Measurements from ENCODE around the gene LTBP1. TPM values are rescaled to one million over a fixed set of nuclear protein-coding genes. Genes with fewer than 3 reads are reported as not detected.
"Not testable (repeated sequence)": the region's sequence is repeated elsewhere in the genome, so short reads cannot be mapped to it uniquely, and the experiment has no call there.

LTBP1 gene
- total RNA-seq, 1 donor from 2014 or later: 43.9 TPM

GRCh38 chr2:32960647-32961403, 14.1 kb downstream of the LTBP1 start:
- no peak overlapping the region for H3K4me3 ChIP-seq (ENCODE audit: low read depth, low read length)
- TF ChIP-seq, protein P1, sequence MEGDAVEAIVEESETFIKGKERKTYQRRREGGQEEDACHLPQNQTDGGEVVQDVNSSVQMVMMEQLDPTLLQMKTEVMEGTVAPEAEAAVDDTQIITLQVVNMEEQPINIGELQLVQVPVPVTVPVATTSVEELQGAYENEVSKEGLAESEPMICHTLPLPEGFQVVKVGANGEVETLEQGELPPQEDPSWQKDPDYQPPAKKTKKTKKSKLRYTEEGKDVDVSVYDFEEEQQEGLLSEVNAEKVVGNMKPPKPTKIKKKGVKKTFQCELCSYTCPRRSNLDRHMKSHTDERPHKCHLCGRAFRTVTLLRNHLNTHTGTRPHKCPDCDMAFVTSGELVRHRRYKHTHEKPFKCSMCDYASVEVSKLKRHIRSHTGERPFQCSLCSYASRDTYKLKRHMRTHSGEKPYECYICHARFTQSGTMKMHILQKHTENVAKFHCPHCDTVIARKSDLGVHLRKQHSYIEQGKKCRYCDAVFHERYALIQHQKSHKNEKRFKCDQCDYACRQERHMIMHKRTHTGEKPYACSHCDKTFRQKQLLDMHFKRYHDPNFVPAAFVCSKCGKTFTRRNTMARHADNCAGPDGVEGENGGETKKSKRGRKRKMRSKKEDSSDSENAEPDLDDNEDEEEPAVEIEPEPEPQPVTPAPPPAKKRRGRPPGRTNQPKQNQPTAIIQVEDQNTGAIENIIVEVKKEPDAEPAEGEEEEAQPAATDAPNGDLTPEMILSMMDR (conservative IDR thresholded peaks at IDR 0.05; ENCODE audit: low read depth, low read length): no peak
- DNase-seq (ENCODE audit: low read depth): no peak

GRCh38 chr2:32962690-32963089, 15.9 kb downstream of the LTBP1 start:
- TF ChIP-seq, protein P1 (conservative IDR thresholded peaks at IDR 0.05; ENCODE audit: low read depth, low read length): no peak
- no peak for DNase-seq (ENCODE audit: low read depth)
- H3K4me3 ChIP-seq (ENCODE audit: low read depth, low read length): no peak overlapping the region

- H3K4me3 ChIP-seq (ENCODE audit: low read depth, low read length): no peak overlapping the region
- TF ChIP-seq, protein P1 (conservative IDR thresholded peaks at IDR 0.05; ENCODE audit: low read depth, low read length): no peak
- DNase-seq (ENCODE audit: low read depth): no peak
These were observed 17.2 kb downstream of the LTBP1 start for GRCh38 chr2:32963941-32964340.

GRCh38 chr2:32965523-32966171, 18.9 kb downstream of the LTBP1 start:
- DNase-seq (ENCODE audit: low read depth): no peak
- no peak overlapping the region for H3K4me3 ChIP-seq (ENCODE audit: low read depth, low read length)
- TF ChIP-seq, protein P1 (conservative IDR thresholded peaks at IDR 0.05; ENCODE audit: low read depth, low read length): no peak

- H3K4me3 ChIP-seq (ENCODE audit: low read depth, low read length): no peak overlapping the region
- no peak for DNase-seq (ENCODE audit: low read depth)
- TF ChIP-seq, protein P1 (conservative IDR thresholded peaks at IDR 0.05; ENCODE audit: low read depth, low read length): no peak
These were observed 22.9 kb downstream of the LTBP1 start for GRCh38 chr2:32969444-32970162.

DNA sequence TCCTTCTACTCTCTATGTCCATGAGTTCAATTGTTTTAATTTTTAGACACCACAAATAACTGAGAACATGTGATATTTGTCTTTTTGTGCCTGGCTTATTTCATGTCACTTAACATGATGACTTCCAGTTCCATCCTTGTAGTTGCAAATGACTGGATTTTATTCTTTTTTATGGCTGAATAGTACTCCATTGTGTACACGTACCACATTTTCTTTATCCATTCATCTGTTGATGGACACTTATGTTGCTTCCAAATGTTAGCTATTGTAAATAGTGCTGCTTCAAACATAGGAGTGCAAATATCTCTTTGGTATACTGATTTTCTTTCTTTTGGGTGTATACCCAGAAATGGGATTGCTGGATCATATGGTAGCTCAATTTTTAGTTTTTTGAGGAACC, 27.0 kb downstream of the LTBP1 start:
- not testable (repeated sequence) for DNase-seq (ENCODE audit: low read depth); H3K4me3 ChIP-seq (ENCODE audit: low read depth, low read length)

DNA sequence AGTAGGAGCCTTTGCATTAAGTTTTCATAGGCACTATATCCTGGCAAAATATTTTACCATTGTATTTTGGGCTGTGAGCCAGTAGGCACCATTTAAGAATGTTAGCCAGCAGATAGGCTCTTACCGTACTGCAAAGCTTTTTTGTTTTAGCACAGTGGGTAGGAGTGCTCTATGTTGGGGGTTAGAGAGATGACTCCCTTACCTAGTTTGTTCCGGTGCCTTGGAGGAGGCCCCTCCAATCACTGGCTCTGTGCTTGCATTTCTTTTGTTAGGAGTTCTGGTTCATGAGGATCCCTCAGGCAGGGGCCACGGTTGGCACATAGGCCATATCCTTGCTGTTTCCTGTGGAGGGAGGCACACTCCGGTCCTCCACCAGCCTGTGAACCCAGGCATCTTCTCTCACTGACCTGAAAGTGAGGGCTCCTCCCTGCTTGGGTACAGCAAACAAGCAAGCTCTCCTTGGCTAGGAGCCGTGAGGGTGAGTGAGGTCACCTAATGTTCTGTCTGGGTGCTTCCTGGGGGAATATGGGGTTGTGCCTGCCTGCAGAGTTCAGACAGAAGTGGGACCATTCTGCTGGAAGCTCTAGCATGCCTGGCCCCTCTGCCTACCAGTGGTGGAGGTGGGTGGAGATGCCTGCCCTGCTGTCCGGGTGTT, 29.8 kb downstream of the LTBP1 start:
- no peak for DNase-seq (ENCODE audit: low read depth)
- no peak overlapping the region for H3K4me3 ChIP-seq (ENCODE audit: low read depth, low read length)
- TF ChIP-seq, protein P1 (conservative IDR thresholded peaks at IDR 0.05; ENCODE audit: low read depth, low read length): no peak
